OCI-LY3 (cell line): Measurements from ENCODE around the gene STXBP4.

Experiments
- H2AFZ ChIP-seq: fragments of 200-600, 300-600 bp; shearing (Covaris generic); 2 replicates; pipeline ENCODE4 v1.6.0; 2014; ENCODE audit warnings: antibody characterized with exemption, low read depth, low read length
- H3K27ac ChIP-seq: fragments of 200-600, 300-600 bp; sonication (generic); 2 replicates; pipeline ENCODE4 v1.5.1; 2014; ENCODE audit warnings: mild to moderate bottlenecking, low read length, moderate library complexity, mixed read lengths
- H3K27me3 ChIP-seq: fragments of 200-600, 300-600 bp; sonication (generic); 2 replicates; pipeline ENCODE4 v1.6.1; 2014; ENCODE audit warnings: low read depth, low read length, mixed read lengths
- H3K36me3 ChIP-seq: fragments of 200-600, 300-600 bp; sonication (generic); replicated peaks from 2 replicates; pipeline ENCODE3; 2014; ENCODE audit warnings: low read depth, low read length, mixed read lengths
- H3K4me1 ChIP-seq: fragments of 300-600, 200-600 bp; sonication (generic); 2 replicates; pipeline ENCODE4 v1.6.1; 2014; ENCODE audit warnings: low read length, mixed read lengths
- H3K4me2 ChIP-seq: fragments of 200-600, 300-600 bp; sonication (generic); 2 replicates; pipeline ENCODE4 v1.6.1; 2014; ENCODE audit warnings: low read length, mixed read lengths
- H3K4me3 ChIP-seq: fragments of 300-600, 200-600 bp; sonication (generic); 2 replicates; pipeline ENCODE4 v1.5.1; 2014; ENCODE audit warnings: antibody characterized with exemption, mild to moderate bottlenecking, low read length, moderate library complexity
- H3K79me2 ChIP-seq: fragments of 300-600, 200-600 bp; shearing (Covaris generic); 2 replicates; pipeline ENCODE4 v1.6.1; 2014; ENCODE audit warnings: mild to moderate bottlenecking, low read length, mixed read lengths
- H3K9ac ChIP-seq: fragments of 300-600, 200-600 bp; shearing (Covaris generic); 2 replicates; pipeline ENCODE4 v1.6.0; 2014; ENCODE audit warnings: mild to moderate bottlenecking, low read length, moderate library complexity
- H3K9me3 ChIP-seq: fragments of 200-600, 300-600 bp; shearing (Covaris generic); 2 replicates; pipeline ENCODE4 v1.6.1; 2014; ENCODE audit warnings: low read length, mixed read lengths; ENCODE audit not compliant: insufficient read depth
- H4K20me1 ChIP-seq: fragments of 200-600, 300-600 bp; sonication (generic); 2 replicates; pipeline ENCODE4 v1.6.1; 2016; ENCODE audit warnings: low read length, mixed read lengths; ENCODE audit not compliant: insufficient read depth
- EZH2phosphoT487 ChIP-seq: fragments of 200-600 bp; shearing (Covaris generic); IDR thresholded peaks from 2 replicates; pipeline ENCODE4 v1.6.1; 2018; ENCODE audit warnings: antibody characterized with exemption, mixed run types, low read depth
- TF ChIP-seq, protein P1 (sequence below): fragments of 200-600, 300-600 bp; sonication (generic); IDR thresholded peaks from 2 replicates; pipeline ENCODE4 v1.5.1; 2014; ENCODE audit warnings: antibody characterized with exemption, low read length, low read depth

Gene STXBP4, protein sequence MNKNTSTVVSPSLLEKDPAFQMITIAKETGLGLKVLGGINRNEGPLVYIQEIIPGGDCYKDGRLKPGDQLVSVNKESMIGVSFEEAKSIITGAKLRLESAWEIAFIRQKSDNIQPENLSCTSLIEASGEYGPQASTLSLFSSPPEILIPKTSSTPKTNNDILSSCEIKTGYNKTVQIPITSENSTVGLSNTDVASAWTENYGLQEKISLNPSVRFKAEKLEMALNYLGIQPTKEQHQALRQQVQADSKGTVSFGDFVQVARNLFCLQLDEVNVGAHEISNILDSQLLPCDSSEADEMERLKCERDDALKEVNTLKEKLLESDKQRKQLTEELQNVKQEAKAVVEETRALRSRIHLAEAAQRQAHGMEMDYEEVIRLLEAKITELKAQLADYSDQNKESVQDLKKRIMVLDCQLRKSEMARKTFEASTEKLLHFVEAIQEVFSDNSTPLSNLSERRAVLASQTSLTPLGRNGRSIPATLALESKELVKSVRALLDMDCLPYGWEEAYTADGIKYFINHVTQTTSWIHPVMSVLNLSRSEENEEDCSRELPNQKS

DNA sequence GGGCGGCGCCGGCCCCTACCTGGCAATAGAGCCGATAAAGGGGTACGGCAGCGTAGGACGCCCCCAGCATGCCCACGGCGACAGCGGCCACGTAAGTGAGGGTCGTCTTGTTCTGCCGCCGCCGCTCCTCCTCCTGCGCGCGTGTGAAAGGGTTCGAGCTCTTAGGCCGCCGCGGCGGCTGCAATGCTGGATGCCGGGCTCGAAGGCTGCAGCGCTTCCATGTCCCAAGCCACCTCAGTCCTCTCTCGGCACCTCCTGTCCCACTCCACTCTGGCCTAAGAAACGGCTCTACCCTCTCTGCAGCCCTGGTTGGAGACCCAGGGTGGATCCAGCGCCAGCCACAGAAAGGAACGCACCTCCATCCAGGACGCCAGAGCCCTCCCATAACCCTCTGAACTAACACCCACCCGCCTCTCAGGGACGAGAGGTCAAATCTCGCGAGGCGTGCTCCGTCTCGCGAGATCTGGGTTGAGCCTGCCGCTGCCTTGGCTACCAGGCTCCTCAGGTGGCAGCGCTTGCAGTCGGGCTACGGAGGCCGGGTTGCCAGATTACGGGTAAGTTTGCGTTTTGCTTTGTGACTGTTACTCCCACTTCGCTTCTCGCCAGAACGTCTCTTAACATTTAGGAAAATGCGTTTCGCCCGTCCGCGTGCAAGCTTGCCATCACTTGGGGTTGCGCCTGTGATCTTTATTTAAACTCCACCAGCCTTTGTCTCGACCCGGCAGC, at the start of gene STXBP4, which contains the start of gene COX11:
TSS of gene STXBP4 (plus strand) at position 504 of the 726 bp plus-strand sequence. CDS start 17,455 bp downstream, outside the sequence.
TSS of gene COX11 (minus strand) at position 393 of the 726 bp plus-strand sequence. CDS start at position 385, 8 bp downstream.
- Histone ChIP-seq H3K9ac (peak within 1 kb of the TSS; percentile 95), H3K36me3 (peaks cover 17% of the 10 kb centered on the region), H3K4me2 (peak within 1 kb of the TSS; percentile 97), H3K4me3 (peak within 1 kb of the TSS; percentile 98), H3K79me2 (peaks cover 55% of the 10 kb centered on the region), H3K27me3 (no peaks in the 10 kb centered on the region), H2AFZ (peak within 1 kb of the TSS; percentile 98), H3K4me1 (peaks cover 18% of the 10 kb centered on the region), H4K20me1 (no peaks in the 10 kb centered on the region), H3K27ac (peak within 1 kb of the TSS; percentile 50), H3K9me3 (no peaks in the 10 kb centered on the region)
- TF ChIP-seq, protein P1, sequence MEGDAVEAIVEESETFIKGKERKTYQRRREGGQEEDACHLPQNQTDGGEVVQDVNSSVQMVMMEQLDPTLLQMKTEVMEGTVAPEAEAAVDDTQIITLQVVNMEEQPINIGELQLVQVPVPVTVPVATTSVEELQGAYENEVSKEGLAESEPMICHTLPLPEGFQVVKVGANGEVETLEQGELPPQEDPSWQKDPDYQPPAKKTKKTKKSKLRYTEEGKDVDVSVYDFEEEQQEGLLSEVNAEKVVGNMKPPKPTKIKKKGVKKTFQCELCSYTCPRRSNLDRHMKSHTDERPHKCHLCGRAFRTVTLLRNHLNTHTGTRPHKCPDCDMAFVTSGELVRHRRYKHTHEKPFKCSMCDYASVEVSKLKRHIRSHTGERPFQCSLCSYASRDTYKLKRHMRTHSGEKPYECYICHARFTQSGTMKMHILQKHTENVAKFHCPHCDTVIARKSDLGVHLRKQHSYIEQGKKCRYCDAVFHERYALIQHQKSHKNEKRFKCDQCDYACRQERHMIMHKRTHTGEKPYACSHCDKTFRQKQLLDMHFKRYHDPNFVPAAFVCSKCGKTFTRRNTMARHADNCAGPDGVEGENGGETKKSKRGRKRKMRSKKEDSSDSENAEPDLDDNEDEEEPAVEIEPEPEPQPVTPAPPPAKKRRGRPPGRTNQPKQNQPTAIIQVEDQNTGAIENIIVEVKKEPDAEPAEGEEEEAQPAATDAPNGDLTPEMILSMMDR: peak; percentile 63
- no peak for TF ChIP-seq EZH2phosphoT487

DNA sequence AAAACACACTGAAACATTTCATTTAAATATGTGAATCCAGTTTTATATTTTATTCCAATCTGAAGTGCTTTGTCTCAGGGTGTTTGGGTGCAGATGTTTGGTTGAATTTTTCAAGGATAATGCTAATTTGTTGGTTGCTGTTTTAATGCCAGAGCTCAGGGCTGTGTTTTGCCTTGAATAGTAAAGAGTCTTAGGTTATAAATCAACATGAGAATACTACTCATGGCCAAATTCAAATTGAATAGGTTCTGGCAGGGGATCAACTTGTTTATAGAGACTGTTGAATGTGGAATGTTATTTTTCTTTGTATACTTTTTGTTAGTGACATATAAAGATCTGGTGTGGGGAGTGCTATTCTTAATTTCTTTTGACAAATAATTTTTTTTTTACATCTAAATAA, 49.1 kb upstream of the STXBP4 start:
- Histone ChIP-seq H3K27me3 (no peaks in the 10 kb centered on the region), H3K4me1 (peaks cover 13% of the 10 kb centered on the region), H3K27ac (no peak overlapping the region), H3K4me3 (no peak overlapping the region), H3K36me3 (no peaks in the 10 kb centered on the region), H3K79me2 (no peaks in the 10 kb centered on the region), H3K4me2 (no peak overlapping the region), H4K20me1 (no peaks in the 10 kb centered on the region), H2AFZ (no peak overlapping the region), H3K9me3 (no peaks in the 10 kb centered on the region), H3K9ac (no peak overlapping the region)
- TF ChIP-seq EZH2phosphoT487: no peak
- TF ChIP-seq, protein P1: no peak

DNA sequence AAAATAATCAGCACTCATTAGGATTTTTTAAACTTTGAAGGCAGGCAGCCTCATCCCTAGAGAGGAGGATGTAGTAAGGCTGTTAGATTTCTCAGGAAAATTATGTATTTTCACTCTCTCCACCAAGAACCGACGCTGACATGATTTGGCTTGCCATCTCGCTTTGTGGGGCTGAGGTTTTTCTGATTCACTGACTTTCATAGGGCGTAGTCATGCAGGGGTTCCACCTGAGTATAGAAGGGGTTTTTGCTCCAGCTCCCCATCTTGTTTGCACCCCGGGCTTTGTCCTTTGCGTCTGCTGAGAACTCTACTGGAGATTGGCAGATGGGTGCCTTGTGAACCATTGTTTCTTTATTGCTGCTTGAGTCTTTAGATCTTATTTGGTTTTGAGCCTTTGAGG, 47.7 kb upstream of the STXBP4 start:
- Histone ChIP-seq H3K9ac (no peak overlapping the region), H3K79me2 (no peaks in the 10 kb centered on the region), H4K20me1 (no peaks in the 10 kb centered on the region), H3K4me3 (no peak overlapping the region; the same call in 1 of the 2 replicates), H3K4me2 (peak overlapping the region; percentile 36), H3K36me3 (no peaks in the 10 kb centered on the region), H3K27ac (no peak overlapping the region), H3K4me1 (peaks cover 13% of the 10 kb centered on the region), H3K27me3 (no peaks in the 10 kb centered on the region), H2AFZ (no peak overlapping the region), H3K9me3 (no peaks in the 10 kb centered on the region)
- no peak for TF ChIP-seq EZH2phosphoT487
- TF ChIP-seq, protein P1: no peak

DNA sequence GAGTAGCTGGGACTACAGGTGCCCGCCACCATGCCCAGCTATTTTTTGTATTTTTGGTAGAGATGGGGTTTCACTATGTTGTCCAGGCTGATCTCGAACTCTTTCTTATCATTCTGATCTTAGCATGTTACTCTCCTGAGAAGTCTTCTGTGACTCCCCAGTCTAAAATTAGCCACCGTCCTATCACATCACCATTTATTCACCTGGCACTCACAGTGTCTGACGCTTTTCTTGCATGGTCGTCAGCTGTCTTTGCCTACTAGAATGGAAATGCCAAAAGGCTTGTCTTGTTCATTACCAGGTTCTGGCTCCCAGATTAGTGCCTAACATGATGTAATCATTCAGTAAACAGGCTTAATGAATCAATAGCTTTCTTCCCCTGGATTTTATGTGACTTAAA, 44.2 kb upstream of the STXBP4 start:
- H3K4me1 ChIP-seq: peaks cover 23% of the 10 kb centered on the region

More for the DNA sequence above, 44.2 kb upstream of the STXBP4 start:
- Histone ChIP-seq H3K27me3 (peaks cover 4% of the 10 kb centered on the region; the same call in 1 of the 2 replicates), H3K9me3 (no peaks in the 10 kb centered on the region), H3K36me3 (no peaks in the 10 kb centered on the region), H3K4me2 (no peak overlapping the region), H2AFZ (no peak overlapping the region), H3K4me3 (no peak overlapping the region), H3K9ac (no peak overlapping the region), H4K20me1 (no peaks in the 10 kb centered on the region), H3K79me2 (no peaks in the 10 kb centered on the region), H3K27ac (no peak overlapping the region)
- TF ChIP-seq, protein P1: no peak
